ENCODE results near the gene MTMR1.

DNA sequence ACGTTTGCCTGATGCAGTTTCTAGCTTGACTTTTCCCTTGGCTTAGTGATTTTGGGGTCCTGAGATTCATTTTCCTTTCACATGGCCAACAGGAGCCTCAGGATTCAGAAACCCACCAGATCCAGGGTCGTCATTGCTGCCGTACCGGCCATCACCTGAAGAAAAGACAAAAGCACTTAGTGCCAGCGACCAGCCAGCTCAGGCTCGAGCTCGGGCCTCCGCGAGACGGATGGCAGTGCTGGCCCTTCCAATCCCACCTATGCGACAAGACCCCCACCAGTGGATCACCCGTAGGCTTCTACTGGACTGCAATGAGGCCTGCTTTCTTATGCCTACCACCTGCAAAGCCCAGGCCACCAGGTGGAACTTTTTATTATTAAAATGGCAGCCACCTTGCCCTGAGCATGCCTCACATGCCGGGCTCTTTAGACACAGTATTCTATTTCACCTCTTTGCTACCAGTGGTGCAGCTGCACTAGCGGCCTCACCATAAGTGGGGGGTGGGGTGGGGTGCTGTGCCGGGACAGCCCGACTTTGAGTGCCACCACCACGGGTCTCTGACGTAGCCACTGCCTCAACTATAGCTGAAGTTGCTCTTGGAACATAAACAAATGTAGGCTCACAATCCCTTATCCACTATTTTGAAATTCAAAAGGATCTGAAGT lies 84.3 kb downstream of the MTMR1 start:
- TF ChIP-seq CTCF (conservative IDR thresholded peaks at IDR 0.05) (no peak), EZH2 (IDR thresholded peaks at IDR 0.05; ENCODE audit: low read depth) (no peak)

All from PC-9 (cell line).